Right forelimb (tissue), 1 donor: ENCODE results near the gene CSTA.
A peak's percentile ranks its signal among the peaks of the same experiment; 100 is the strongest.
"Not testable (repeated sequence)": the region's sequence is repeated elsewhere in the genome, so short reads cannot be mapped to it uniquely, and the experiment has no call there.

Source experiments
- DNase-seq: peaks from one replicate; pipeline ENCODE4 v3.0.0-alpha.2; 2018

CSTA gene

DNA sequence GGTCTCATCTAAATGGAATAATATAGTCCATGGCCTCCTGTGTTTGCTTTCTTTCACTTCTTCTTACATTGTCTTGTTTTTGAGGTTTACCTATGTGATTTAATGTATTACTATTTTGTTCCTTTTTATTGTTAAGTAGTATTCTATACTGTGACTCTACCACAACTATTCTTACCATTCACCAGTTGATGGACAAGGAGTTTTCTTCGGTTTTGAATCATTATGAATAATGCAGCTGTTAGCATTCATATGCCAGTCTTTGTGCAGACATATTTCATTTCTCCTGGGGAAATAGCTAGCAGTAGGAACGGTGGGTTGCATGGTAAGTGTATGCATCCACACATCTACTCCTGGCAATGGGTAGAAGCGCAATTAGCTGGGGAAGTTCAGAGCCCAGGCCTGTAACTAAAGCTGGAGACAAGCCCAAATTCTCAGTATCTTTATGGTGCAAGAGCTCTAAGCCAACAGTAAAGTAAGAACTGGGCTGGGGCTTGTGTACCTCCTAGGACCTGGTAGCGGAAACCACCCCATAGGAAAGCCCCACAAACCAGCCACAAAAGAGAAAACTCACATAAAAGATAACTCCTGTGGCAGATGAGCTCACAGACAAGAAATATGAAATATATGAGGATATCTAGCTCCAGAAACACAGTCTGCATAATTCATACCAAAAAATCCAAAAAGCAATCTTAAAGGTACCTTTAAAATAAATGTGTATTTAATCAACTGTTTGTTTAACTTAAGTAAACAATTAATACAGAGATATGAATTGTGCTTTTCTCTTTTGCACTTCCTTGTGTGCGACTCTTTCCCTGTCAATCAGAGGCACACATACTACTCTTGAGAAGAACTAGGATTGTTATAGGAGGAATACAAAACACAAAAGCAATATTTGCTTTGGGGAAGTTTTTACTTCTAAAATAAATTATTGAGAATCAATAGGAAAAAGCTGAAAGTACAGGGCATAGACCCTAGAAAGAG lies 2.7 kb upstream of the CSTA start:
- DNase-seq, result no peak

DNA sequence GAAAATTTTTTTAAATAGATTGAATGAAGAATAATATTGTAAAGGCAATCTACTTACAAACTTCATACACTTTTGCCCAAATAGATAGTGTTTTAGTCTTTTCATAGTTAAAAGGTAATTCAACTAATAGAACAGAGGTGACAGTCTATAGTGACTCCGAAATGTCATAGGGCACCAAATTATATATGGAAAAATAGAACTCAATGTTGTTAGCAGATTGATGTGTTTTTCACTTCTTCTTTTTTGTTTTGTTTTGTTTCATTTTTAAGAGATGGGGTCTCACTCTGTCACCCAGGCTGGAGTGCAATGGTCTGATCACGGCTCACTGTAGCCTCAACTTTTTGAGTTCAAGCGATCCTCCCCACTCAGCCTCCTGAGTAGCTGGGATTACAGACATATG lies 721 bp downstream of the CSTA start:
- DNase-seq, result no peak

DNA sequence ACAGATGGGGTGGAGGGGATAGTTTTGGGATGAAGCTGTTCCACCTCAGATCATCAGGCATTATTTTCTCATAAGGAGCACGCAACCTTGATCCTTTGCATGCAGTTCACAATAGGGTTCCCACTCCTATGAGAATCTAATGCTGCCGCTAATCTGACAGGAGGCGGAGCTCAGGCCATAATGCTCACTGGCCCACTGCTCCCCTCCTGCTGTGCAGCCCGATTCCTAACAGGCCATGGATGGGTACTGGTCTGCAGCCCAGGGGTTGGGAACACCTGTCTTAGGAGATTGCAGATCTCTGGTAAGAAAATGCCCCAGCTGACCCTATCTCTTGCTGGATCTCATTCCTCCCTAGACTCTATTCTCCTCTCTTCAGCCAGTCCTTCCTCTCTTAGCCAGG lies 6.8 kb downstream of the CSTA start:
- DNase-seq, result no peak

DNA sequence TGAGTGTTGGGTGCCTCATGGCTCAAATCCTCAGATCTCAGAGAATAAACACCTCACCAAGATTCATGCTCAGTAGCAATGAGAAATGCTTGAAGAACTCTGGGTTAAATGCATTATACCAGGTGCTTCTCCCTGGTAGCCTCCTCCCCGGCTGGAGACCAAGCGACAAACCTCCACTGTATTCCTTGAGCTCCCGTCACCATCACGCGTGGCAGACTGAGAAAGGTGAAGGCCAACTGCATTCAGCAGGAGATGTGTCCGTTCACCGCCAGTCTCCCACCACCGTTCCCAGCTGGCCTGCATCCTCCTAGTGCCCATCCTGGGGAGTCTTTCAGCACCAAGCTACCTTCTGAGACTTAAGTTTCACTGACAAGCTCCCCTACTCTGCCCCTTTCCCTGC lies 7.5 kb downstream of the CSTA start:
- DNase-seq, result no peak

DNA sequence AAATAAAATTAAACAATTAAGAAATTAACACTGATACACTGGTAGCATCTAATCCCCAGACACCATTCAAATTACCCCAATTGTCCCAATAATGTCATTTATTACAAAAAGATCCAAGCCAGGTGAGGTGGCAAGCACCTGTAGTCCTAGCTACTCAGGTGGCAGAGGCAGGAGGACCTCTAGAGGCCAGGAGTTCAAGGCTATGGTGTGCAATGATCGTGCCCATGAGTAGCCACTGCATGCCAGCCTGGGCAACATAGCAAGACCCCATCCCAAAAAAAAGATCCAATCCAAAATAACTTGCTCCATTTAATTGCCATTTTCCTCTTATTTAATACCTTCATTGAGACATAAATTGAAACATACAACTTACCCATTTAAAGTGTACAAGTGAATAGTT lies 17.8 kb downstream of the CSTA start:
- no peak for DNase-seq

DNA sequence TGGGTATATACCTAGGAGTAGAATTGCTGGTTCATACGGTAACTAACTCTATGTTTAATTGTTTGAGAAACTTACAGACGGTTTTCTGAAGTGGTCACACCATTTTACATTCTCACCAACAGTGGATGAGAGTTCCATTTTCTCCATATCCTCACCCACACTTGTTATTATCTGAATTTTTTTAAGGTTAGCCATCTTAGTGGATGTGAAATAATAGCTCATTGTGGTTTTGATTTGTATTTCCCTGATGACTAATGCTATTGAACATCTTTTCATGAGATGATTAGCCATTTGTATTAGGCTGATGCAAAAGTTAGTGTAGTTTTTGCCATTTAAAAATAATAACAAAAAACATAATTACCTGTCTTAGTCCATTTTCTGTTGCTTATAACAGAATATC lies 18.6 kb downstream of the CSTA start:
- no peak for DNase-seq

DNA sequence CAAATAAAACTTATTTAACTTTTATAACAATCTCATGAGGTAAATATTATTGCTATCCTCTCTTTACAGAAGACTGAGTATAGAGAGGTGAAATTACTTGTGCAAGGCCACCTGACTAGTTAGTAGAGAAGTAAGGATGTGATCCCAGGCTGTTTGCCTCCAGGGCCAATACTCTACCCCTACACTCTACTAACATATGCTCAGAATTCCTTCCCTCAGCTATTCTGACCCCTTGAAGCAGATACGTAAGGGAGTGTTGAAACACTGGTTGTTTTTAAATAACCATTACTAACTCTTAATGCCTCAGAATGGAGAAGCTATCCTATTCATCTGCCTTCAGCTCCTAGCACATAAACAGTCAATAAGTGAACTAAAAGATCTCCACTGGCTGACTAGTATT lies 24.1 kb downstream of the CSTA start:
- no peak for DNase-seq

DNA sequence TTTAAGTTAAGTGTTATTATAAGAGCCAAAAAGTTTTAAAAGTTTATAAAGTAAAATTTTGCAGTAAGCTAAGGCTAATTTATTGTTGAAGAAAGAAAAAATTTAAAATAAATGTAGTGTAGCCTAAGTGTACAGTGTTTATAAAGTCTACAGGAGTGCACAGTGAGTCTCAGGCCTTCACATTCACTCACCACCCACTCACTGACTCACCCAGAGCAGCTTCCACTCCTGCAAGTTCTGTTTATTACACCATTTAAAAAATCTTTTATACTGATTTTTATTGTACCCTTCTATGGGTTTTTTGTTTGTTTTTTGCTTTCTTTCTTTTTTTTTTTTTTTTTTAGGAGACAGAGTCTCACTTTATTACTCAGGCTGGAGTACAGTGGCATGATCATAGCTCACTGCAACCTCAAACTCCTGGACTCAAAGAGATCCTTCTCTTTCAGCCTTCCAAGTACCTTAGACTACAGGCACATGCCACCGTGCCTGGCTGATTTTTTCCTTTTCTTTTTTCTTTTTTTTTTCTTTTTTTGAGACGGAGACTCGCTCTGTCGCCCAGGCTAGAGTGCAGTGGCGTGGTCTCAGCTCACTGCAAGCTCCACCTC lies 25.9 kb downstream of the CSTA start:
- no peak for DNase-seq

DNA sequence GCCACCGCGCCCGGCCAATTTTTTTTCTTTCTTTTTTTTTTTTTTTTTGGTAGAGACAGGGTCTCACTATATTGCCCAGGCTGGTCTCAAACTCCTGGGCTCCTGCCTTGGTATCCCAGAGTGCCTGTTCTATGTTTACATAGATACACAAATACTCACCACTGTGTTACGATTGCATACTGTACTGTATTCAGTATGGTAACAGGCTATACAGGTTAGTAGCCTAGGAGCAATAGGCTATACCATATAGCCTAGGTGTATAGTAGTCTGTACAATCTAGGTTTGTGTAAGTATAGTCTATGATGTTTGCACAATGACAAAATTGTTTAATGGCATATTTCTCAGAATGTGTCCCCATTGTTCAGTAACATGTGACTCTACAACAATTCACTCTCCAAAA lies 26.6 kb downstream of the CSTA start:
- no peak for DNase-seq

DNA sequence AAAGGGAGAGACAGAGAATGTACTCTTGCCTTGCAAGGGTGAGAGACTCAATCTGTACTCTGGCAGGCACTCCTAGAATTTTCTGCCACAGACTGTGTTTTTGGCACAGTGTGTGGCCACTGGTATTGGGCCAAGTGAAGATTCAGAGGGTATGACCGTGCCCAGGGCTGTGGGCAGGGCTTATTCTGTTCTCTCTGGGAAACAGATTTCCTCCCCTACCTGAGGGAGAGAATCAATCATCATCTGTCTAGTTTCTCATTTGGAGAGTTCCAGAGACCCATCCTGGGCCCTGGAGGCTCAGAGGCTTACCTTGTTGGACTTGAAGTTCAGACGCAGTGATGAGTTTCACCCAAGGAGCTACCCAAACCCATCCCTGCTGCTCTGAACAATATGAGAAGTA lies 28.2 kb downstream of the CSTA start:
- DNase-seq, result no peak

DNA sequence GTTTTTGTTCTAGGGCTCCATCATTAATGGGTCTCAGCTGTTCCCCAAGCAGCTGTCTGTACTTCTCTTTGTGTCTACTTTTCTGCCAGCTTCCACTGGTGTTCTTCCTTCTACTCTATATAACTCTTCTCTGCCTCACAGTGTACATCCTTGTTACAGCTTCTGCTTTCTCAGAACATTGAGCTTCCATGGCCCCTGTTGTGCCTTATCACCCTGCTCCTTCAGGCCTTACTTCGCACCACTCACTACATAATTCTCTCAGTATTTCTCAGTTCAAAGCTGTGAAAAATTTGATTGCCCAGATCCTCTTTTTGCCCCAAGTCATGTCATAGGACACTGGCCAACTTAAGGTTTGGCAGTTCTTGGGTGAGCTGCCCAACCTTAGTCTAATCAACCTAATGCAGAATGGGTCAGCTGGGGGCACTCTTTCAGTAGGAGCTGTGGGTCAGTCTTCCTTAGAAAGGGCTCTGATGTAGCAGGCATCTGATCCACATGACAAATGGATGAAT lies 28.9 kb downstream of the CSTA start:
- DNase-seq, result no peak

DNA sequence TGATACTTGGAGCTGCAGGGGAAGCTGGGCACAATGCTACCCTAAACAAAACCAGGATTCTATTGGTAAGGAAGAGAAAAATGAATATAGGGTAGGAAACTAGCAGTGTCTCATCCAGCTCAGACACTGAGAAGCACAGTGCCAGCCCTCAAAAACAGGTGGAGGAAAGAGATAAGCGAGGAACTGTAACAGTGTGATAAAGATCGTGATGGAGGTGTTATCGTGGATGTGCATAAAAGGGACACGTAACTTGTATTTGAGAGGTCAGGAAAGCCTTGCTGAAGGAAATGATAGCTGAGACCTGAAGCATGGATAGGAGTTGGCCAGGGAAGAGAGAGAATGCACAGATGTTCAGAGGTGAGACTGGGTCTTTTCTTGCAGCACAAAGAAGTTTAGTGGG lies 30.6 kb downstream of the CSTA start:
- DNase-seq, result no peak

DNA sequence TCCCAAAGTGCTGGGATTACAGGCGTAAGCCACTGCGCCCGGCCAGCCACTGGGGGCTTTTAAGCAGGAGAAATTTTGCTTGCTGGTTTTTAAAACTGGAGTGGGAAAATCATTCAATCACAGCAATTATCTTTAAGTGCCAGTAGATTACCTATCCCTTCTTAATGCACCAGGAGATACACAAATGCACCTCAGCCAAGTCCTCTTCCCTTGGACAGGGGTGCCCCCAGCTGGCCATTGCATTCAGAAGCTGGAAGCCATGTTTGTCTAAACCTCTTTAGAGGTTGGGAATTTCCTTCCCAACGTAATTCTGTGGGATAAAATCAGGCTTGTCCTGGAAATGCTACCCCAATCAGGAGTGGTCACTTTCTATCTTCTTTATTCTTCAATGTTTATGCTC lies 31.4 kb downstream of the CSTA start:
- peak; percentile 46 for DNase-seq

DNA sequence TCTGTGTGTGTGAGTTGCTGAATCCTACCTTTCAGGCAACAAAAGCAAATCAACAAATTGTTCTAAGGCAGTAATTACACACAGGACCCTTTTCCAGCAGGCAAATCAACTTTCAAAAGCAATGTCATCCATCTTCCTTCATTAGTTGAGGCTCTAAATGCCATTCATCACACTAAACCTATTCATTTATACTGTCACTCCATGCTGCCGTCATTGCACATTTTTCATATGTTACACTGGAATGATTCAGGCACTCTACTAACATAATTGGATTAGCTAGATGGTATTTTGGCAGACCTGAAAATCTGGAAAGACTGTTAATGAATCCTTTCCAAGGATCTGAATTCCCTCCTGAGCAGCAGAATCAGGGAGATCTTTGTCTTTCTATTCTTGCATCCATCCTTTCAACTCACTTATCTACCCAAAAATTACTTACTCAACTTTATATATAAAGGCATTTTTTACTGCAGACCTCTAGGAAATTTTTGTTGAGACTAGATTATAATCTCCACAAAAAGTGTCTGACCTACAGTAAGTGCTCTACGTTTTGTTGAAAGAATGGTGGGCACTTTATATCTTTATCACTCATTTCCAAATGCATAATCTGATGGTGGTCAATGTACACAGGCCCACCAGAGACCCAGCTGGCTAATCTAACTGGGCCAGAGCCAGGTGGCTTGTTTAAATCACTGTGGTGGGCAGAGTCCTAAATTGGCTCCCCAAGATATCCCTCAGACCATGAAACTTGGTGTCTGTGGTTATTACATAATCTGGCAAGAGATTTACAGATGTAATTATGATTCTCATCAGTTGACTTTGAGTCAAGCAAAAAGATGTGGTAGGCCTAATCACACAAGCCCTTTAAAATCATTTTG lies 33.0 kb downstream of the CSTA start:
- DNase-seq, result no peak

DNA sequence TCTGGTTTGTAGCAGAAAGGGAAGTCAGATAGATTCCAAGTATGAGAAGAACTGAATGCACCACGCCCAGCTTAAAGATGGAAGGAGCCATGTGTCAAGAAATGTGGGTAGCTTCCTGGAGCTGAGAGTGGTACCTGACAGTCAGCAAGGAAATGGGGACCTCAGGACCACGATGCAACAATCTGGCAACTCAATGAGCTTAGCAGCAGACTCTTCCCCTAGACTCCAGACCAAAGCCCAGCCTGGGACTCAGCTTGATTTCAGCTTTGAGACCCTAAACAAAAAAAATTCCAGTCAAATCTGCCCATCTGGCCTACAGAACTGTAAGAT lies 33.6 kb downstream of the CSTA start:
- DNase-seq, result no peak

DNA sequence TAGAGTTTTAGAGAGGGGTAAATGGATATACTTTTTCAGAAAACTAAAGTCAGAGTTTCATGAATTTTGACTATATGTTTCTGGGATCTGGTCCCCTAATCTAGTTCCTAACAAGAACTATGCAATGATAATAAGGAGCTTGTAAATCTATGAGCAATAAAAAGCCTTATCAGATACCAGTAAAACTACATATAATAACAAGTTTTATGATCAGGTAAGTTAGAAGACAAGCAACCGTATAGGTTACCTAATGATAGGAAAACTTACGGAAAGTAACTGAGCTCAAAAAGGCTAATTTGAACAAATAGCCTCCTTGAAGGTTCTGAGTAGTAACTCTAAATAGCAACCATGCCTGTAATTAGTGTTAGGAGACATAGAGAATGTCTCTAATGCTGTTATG lies 37.0 kb downstream of the CSTA start:
- DNase-seq, result no peak

DNA sequence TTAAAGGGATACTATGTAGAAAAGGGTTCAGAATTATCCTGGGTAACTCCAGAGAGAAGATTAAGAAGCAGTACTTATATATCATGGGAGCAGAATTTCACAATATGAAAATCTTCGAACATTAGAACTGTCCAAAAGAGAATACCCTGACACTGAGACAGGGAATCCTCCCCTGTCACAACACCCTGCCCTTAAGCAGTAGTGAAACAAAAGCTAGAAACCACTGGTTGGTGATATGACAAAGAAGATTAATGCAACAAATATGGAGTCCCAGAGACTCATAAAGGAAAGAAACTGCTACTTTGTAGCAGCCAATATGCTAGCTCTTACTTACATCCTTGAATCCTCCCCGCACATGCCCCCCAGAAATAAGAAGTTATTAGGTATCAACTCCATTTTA lies 39.4 kb downstream of the CSTA start:
- DNase-seq, result no peak

DNA sequence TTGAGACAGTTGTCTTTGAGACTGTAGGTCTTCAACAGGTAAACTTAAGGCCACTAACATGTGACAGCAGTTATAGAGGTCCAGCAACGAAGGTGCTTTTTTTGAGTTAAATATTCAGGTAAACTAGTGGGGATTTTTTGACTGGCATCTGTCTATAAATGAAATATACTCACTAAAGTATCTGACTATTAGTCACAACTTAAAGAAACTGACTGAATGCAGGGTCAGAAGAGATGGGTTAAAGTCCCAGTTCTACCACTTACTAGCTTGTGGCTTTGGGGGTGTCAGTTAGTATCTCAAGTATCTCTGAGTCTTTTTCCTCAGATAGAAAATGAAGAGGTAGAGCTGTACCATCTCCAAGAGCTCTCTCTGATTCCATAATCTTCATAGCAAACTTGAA lies 40.0 kb downstream of the CSTA start:
- DNase-seq, result no peak

DNA sequence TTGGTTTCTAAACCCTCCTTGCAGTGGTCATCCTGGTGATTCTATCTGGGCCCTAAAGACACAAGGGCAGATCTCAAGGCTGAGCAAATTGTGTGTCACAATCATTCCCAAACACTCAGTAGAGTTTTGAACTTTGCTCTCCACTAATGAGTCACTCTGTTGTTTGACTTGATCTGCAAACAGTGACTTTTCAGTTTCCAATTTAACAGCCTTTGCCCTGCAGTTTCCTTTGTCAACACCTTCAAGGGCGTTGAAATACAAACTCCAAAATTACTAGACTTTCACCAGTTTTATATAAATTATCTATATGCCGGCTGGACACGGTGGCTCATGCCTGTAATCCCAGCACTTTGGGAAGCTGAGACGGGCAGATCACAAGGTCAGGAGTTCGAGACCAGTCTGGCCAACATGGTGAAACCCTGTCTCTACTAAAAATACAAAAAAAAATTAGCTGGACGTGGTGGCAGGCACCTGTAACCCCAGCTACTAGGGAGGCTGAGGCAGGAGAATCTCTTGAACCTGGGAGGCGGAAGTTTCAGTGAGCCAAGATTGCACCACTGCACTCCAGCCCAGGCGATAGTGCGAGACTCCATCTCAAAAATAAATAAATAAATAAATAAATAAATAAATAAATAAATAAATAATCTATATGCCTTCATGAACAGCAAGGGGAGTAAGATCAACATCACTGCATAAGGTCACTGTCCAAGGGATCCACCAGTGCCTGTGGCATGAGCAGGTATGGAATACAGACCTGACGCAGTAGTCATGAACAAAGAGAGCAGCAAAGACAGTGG lies 40.7 kb downstream of the CSTA start:
- DNase-seq, result not testable (repeated sequence)

DNA sequence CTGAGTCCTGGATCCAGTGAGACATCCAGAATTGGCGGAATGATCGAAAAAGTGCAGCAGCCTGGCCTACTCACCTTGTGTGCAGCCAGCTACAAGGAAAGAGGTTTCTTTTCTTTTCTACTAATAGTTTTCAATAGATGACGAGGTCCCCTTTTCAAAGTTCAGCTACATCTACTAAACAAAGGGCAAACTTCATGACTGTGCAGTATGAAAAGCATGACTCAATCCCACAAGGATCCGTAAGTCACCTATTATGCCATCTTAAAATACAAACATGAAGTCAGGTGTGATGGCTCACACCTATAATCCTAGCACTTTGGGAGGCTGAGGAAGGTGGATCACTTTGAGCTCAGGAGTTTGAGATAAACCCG lies 41.3 kb downstream of the CSTA start:
- no peak for DNase-seq

DNA sequence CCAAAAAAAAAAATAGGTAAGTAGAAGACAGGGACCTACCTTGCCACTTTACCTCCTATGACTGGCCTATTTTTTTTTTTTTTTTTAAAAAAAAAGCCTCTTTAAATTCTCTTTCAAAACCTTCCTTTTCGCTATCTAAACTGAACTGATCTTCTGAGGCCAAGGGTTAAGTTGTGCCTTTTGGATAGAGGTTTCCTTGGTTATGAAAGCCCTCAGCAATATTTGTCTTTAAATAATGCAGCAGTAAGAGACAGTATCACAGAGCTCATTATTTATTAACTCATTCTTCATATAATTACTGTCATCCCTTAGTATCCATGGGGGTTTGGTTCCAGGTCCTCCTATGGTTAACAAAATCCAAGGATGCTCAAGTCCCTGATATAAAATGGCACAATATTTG lies 49.0 kb downstream of the CSTA start:
- DNase-seq, result no peak

DNA sequence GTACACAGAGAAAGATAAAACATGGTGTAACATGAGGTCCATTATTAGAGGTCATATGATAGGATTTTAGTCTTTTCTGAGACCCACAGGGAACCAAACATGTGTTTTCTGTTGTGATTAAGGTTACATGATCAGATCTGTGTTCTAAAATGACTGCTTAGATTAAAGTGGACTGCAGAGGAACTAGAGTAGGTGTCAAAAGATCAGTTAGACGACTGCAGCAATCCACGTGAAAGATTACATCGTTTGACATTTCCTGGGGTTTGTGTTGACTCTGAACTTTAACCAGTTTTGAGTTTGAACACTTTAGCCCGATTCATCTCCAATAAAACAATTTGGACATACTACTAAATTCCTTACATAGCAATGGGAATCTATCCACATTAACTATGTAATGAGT lies 52.9 kb downstream of the CSTA start:
- no peak for DNase-seq
